Ovary (tissue), 3 donors: Measurements from ENCODE around the gene LHCGR.

ENCODE experiments used
- CTCF ChIP-seq, 3 donors: fragments of 450-650 bp in 2 of 3; fragments of 200-600 bp in 1 of 3; IDR thresholded peaks; one replicate each; pipeline versions ENCODE4 v1.5.1 to v1.8.0; 2016 to 2022; ENCODE audit warnings: antibody characterized with exemption in 3 of 3, mild to moderate bottlenecking in 1 of 3
- EP300 ChIP-seq: sonication (generic); formaldehyde crosslinking; IDR thresholded peaks from one replicate; pipeline ENCODE4 v1.6.1; 2017; ENCODE audit warnings: antibody characterized with exemption
- POLR2A ChIP-seq: fragments of 450-650 bp; IDR thresholded peaks from one replicate; pipeline ENCODE4 v1.6.1; 2017; ENCODE audit warnings: antibody characterized with exemption, mild to moderate bottlenecking, moderate library complexity
- donor health status: DM: no; HTN: no; CAD: no.

- TF ChIP-seq POLR2A = no peak
- no peak for TF ChIP-seq CTCF (IDR thresholded peaks at IDR 0.05)
- TF ChIP-seq EP300 = no peak
Observed at GRCh38 chr2:48693066-48693465, 62.5 kb downstream of the LHCGR start.
